Subcutaneous abdominal adipose tissue (tissue), 5 donors: ENCODE measurements around the gene CPXM2.

Experiments
- H3K27ac ChIP-seq: one replicate; pipeline ENCODE4 v1.7.0; 2013; ENCODE audit warnings: low read depth, mild to moderate bottlenecking, inconsistent platforms, low read length, moderate library complexity
- H3K27me3 ChIP-seq, 5 donors: one replicate each; pipeline ENCODE4 v1.7.0; 2013; ENCODE audit warnings: low read length in 5 of 5, inconsistent platforms in 1 of 5; ENCODE audit not compliant: control insufficient read depth in 5 of 5, insufficient read depth in 4 of 5
- H3K36me3 ChIP-seq, 5 donors: one replicate each; pipeline ENCODE4 v1.7.0; 2013; ENCODE audit warnings: low read length in 5 of 5; ENCODE audit not compliant: control insufficient read depth in 5 of 5, insufficient read depth in 5 of 5
- H3K4me1 ChIP-seq, 5 donors: one replicate each; pipeline ENCODE4 v1.7.0; 2013; ENCODE audit warnings: low read length in 5 of 5, mild to moderate bottlenecking in 3 of 5, moderate library complexity in 1 of 5; ENCODE audit not compliant: control insufficient read depth in 5 of 5, insufficient read depth in 5 of 5
- H3K4me3 ChIP-seq, 5 donors: one replicate each; pipeline ENCODE4 v1.7.0; 2013; ENCODE audit warnings: low read length in 5 of 5, low read depth in 1 of 5
- H3K9ac ChIP-seq, 5 donors: one replicate each; pipeline ENCODE4 v1.7.0; 2013; ENCODE audit warnings: low read length in 5 of 5, mild to moderate bottlenecking in 4 of 5, moderate library complexity in 3 of 5
- H3K9me3 ChIP-seq, 5 donors: one replicate each; pipeline ENCODE4 v1.7.0; 2013; ENCODE audit warnings: low read length in 5 of 5; ENCODE audit not compliant: control insufficient read depth in 5 of 5
- donor health status: healthy.
- donor health status: healthy.
- donor health status: healthy.
- donor health status: healthy.
- donor health status: healthy.

The CPXM2 gene

DNA sequence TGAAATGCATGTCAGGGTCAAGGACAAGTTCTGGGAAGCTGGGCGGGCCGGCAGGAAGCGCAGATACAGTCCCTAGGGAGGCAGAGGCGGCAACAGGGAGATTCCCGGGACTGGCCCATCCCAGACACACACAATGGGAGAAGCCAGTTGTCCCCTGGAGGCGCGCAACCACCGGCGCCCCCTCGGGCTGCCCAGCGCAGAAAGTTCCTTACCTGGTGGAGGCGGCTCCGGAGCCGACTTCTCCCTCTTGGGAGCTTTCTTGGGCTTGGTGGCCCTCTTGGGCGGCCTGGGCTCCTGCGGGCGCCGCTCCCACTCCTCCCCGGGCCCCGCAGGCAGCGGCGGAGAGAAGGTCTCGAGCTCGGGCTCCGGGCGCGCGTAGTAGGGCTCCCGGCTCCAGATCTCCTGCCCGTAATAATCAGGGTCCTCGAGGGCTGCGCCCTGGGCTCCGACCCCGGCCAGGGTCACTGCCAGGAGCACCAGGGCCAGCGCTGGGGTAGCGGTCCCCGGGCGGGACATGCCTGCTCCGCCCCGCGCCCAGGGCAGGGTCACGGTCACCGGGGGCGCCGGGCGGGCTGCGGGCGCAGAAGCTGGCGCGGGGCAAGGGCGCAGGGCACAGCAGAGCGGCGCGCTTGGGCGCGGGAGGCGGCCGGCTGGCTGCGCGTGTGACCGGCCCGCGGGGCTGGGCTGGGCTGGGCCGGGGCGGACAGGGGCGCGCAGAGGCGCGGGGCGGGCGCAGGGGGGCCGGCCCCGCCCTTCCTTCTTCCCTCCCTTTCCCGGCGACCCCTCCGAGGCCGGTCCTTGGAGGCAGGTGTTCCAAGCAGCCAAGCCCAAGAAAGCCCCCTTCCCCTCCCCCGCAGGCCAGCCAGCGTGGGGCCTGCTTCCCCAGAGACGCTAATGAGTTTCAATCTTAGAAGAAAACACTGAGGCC lies at the start of gene CPXM2:
CPXM2 (minus strand) TSS at position 664 of the 928 bp plus-strand sequence; CDS start at position 516, 148 bp downstream.
- H3K9me3 ChIP-seq: no peaks in the 10 kb centered on the region
- H3K9ac ChIP-seq: peak within 1 kb of the TSS in 2 of 5 donors; percentile 7 to 54
- peak within 1 kb of the TSS; percentile 57 for H3K27ac ChIP-seq
- H3K4me1 ChIP-seq: peaks cover 3 to 17% (median 9%) of the 10 kb centered on the region in 5 donors
- H3K36me3 ChIP-seq: no peaks in the 10 kb centered on the region
- H3K27me3 ChIP-seq: peaks cover 0 to 11% (median 7%) of the 10 kb centered on the region in 5 donors
- H3K4me3 ChIP-seq: peak within 1 kb of the TSS; percentile 14 to 66 (median 39)

DNA sequence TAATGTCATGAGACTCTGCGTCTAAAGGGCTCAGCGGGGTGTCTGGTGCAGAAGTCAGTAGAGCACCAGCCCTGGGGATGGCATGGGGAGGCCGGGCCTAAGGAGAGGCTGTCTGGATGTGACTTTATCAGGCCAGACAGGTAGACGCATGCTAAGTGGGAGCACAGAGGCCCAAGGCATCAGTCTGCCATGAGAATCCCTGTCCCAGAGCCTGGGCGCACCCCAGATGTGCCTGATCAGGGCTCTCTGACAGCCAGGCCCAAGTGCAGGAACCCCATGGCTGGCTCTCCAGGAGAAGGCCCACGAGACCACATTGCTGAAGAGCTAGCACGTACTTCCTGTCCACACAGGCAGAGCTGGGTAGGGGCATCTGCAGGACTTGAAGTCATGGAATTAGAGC lies 48.0 kb upstream of the CPXM2 start:
- Histone ChIP-seq H3K4me1 (peaks cover 0 to 5% (median 0%) of the 10 kb centered on the region in 5 donors), H3K36me3 (no peaks in the 10 kb centered on the region), H3K9me3 (no peaks in the 10 kb centered on the region), H3K27me3 (peaks cover 0 to 9% (median 0%) of the 10 kb centered on the region in 5 donors), H3K9ac (no peak overlapping the region), H3K4me3 (no peak overlapping the region), H3K27ac (no peak overlapping the region)

DNA sequence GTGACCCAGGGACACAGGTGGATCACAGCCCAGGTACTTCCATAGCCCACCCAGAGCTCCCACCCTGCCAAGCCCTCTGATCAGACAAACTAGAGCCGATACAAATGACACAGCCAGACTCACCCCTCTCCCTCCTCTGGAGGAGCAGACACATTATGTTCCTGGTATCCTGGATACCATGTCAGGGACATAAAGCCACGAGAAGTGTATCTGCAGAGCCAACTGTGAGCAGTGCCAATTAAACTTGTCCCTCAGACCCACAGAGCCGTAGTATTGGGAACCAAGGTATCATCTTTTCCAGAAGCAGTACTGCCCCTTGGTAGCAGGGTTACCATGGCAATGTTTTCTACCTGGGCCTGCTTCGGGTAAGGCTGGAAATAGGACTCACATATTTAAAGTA lies 47.3 kb upstream of the CPXM2 start:
- no peaks in the 10 kb centered on the region for H3K36me3 ChIP-seq
- H3K4me3 ChIP-seq: no peak overlapping the region
- peaks cover 0 to 4% (median 0%) of the 10 kb centered on the region in 5 donors for H3K9me3 ChIP-seq
- peaks cover 0 to 5% (median 0%) of the 10 kb centered on the region in 5 donors for H3K4me1 ChIP-seq
- H3K27me3 ChIP-seq: peaks cover 0 to 9% (median 0%) of the 10 kb centered on the region in 5 donors
- H3K27ac ChIP-seq: no peak overlapping the region
- no peak overlapping the region for H3K9ac ChIP-seq

DNA sequence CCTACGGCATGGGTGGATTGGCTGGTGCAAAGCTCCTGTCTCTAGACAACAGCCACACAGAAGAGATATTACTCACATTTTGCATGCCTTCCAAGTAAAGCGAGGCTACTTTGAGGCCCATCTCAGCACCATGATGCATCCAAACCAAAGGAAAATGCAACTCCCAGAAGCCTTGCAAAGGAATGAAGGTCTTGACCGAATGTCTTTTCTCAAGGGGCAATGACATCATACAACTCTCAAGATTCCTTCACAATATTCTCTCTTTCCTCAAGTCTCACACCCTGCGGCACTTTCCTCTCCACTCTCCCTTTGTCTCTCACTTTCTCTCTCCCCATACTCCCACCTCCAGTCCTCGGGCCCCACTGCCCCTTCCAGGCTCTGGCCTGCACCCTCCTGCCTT lies 44.8 kb upstream of the CPXM2 start:
- peaks cover 0 to 8% (median 4%) of the 10 kb centered on the region in 5 donors for H3K9me3 ChIP-seq
- H3K9ac ChIP-seq: no peak overlapping the region
- peaks cover 0 to 5% (median 0%) of the 10 kb centered on the region in 5 donors for H3K4me1 ChIP-seq
- no peak overlapping the region for H3K27ac ChIP-seq
- H3K4me3 ChIP-seq: no peak overlapping the region
- H3K27me3 ChIP-seq: peaks cover 0 to 9% (median 0%) of the 10 kb centered on the region in 5 donors
- no peaks in the 10 kb centered on the region for H3K36me3 ChIP-seq

DNA sequence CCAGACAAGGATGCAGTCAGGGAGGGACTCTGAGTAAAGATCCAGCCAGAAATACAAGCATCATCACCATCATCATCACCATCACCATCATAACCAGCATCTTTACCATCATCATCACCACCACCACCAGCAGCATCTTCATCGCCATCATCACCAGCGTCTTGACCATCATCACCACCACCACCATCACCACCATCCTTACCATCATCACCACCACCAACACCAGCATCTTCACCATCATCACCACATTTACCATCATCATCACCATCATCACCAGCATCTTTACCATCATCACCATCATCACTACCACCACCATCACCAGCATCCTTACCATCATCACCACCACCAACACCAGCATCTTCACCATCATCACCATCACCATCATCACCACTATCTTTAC lies 44.1 kb upstream of the CPXM2 start:
- Histone ChIP-seq H3K27me3 (peaks cover 0 to 9% (median 0%) of the 10 kb centered on the region in 5 donors), H3K4me3 (no peak overlapping the region), H3K27ac (no peak overlapping the region), H3K9me3 (peaks cover 0 to 16% (median 9%) of the 10 kb centered on the region in 5 donors), H3K4me1 (peaks cover 0 to 5% (median 0%) of the 10 kb centered on the region in 5 donors), H3K9ac (no peak overlapping the region), H3K36me3 (no peaks in the 10 kb centered on the region)

DNA sequence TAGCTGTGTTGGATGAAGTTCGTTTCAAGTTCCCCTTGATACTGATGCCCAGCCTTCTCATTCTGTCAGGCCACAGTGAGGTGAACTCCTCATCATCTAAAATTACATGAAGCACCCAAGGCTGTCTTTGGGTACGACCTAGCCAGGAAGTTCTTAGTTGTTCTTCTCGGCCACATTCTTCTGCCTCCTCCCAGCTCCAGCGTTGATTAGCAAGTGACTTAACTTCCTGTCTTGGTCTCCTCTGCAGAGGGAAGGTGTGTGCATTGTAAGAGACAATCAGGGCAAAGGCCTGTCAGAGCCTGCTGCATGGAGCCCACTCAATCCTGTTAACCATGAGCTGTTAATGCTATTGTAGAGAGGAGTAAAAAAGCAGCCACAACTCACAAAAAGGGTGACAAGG lies 43.2 kb upstream of the CPXM2 start:
- H3K4me3 ChIP-seq: no peak overlapping the region
- H3K9ac ChIP-seq: no peak overlapping the region
- H3K9me3 ChIP-seq: peaks cover 0 to 21% (median 9%) of the 10 kb centered on the region in 5 donors
- H3K4me1 ChIP-seq: peaks cover 0 to 5% (median 3%) of the 10 kb centered on the region in 5 donors
- no peak overlapping the region for H3K27ac ChIP-seq
- peaks cover 0 to 7% (median 3%) of the 10 kb centered on the region in 5 donors for H3K27me3 ChIP-seq
- H3K36me3 ChIP-seq: no peaks in the 10 kb centered on the region

DNA sequence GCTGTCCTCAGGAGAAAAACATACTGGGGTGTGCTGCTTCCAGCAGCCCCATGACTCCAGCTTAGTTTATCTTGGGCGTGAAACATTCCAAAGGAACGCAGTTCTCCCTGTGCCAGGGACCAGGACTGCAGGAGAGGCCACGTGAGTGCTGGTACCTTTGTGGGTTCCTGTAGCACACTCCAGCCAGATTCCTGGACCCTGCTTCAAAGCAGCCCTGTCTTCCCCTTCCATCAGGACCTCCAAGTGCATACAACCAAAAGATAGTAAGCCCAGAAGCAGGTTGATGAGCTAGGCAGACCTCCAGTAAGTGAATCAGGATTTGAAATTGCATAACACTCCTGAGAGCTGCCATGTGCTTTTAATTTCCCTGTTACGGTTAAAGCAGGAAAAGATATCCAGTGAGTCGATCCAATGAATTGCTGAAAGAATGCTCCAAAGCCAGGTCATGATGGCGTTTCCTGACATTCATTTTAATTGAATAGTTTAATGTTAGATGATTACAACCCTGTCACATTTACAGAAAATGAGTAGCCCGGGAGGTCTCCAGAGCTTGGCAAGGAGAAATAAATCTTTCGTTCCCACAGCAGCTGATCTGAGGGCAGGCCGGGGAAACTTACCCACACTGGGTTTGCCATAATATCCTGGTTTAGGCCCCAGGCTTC lies 38.9 kb upstream of the CPXM2 start:
- H3K27ac ChIP-seq: peak overlapping the region; percentile 32
- peaks cover 0 to 9% (median 0%) of the 10 kb centered on the region in 5 donors for H3K4me1 ChIP-seq
- peaks cover 0 to 36% (median 22%) of the 10 kb centered on the region in 5 donors for H3K9me3 ChIP-seq
- no peaks in the 10 kb centered on the region for H3K36me3 ChIP-seq
- no peak overlapping the region for H3K4me3 ChIP-seq
- H3K9ac ChIP-seq: no peak overlapping the region
- peaks cover 0 to 12% (median 7%) of the 10 kb centered on the region in 5 donors for H3K27me3 ChIP-seq

DNA sequence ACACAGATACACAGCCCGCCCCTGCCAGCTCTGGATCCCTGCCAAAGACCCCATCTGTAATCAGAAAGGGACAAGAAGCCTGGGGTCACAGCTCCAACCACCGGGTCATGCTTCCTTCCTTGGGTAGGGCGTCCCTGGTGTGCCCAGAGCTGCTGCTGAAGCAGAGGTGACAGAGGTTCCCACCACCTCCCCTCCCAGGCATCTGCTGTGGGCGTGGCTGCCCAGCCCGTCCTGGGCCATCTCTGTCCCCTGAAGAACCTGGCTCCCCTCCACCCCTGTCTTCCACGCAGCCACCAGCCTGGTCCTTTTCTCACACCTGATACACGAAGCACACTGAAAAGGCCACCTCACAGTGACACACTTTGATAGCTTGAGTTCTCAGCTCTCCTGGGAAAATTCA lies 38.2 kb upstream of the CPXM2 start:
- no peak overlapping the region for H3K4me3 ChIP-seq
- peaks cover 0 to 9% (median 0%) of the 10 kb centered on the region in 5 donors for H3K4me1 ChIP-seq
- H3K36me3 ChIP-seq: no peaks in the 10 kb centered on the region
- H3K27me3 ChIP-seq: peaks cover 0 to 12% (median 7%) of the 10 kb centered on the region in 5 donors
- H3K9ac ChIP-seq: no peak overlapping the region
- H3K9me3 ChIP-seq: peaks cover 0 to 36% (median 22%) of the 10 kb centered on the region in 5 donors
- peak overlapping the region; percentile 10 for H3K27ac ChIP-seq

DNA sequence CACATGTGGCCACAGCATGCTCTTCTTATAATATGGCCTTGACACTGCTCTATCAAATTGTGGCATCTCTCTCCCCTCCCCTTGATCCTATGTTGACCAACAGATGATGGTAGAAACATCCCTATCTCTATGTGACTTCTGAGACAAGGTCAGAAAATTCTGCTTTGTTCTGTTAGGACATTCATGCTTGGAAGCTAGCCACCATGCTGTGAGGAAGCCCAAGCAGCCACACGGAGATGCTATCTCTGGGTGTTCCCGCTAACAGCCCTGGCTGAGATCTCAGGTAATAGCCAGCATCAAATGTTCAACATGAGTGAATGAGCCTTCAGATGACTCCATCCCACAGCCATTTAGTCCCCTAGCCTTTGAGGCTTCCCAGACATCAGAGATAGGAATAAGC lies 36.8 kb upstream of the CPXM2 start:
- Histone ChIP-seq H3K9me3 (peaks cover 0 to 36% (median 18%) of the 10 kb centered on the region in 5 donors), H3K27me3 (peaks cover 0 to 12% (median 7%) of the 10 kb centered on the region in 5 donors), H3K4me1 (peaks cover 0 to 9% (median 0%) of the 10 kb centered on the region in 5 donors)

More for the DNA sequence above, 36.8 kb upstream of the CPXM2 start:
- H3K9ac ChIP-seq: no peak overlapping the region
- no peak overlapping the region for H3K27ac ChIP-seq
- H3K4me3 ChIP-seq: no peak overlapping the region
- no peaks in the 10 kb centered on the region for H3K36me3 ChIP-seq
